ENCODE measurements around the gene AQP12A.
"Not testable (repeated sequence)": the region's sequence is repeated elsewhere in the genome, so short reads cannot be mapped to it uniquely, and the experiment has no call there.

AQP12A gene

GRCh38 chr2:240662681-240663080 lies 29.0 kb upstream of the AQP12A start:
- no peak for DNase-seq

- no peak for DNase-seq
These were observed 28.0 kb upstream of the AQP12A start for GRCh38 chr2:240663546-240664190.

GRCh38 chr2:240664622-240665021 lies 27.0 kb upstream of the AQP12A start:
- DNase-seq: no peak

- DNase-seq: no peak
These were observed 21.3 kb upstream of the AQP12A start for GRCh38 chr2:240670402-240670801.

- no peak for DNase-seq
These were observed 20.7 kb upstream of the AQP12A start for GRCh38 chr2:240670950-240671349.

- no peak for DNase-seq
These were observed 19.5 kb upstream of the AQP12A start for GRCh38 chr2:240672076-240672700.

- no peak for DNase-seq
These were observed 18.9 kb upstream of the AQP12A start for GRCh38 chr2:240672701-240673190.

- DNase-seq: not testable (repeated sequence)
These were observed 17.0 kb upstream of the AQP12A start for GRCh38 chr2:240674461-240675184.

GRCh38 chr2:240675345-240675744 lies 16.3 kb upstream of the AQP12A start:
- not testable (repeated sequence) for DNase-seq

GRCh38 chr2:240678043-240678442 lies 13.6 kb upstream of the AQP12A start:
- not testable (repeated sequence) for DNase-seq

GRCh38 chr2:240678909-240679308 lies 12.8 kb upstream of the AQP12A start:
- not testable (repeated sequence) for DNase-seq

- DNase-seq: not testable (repeated sequence)
These were observed 11.5 kb upstream of the AQP12A start for GRCh38 chr2:240680185-240680584.

- not testable (repeated sequence) for DNase-seq
These were observed 9.0 kb upstream of the AQP12A start, which contains the start of gene AQP12B for GRCh38 chr2:240682431-240683224. TSS of gene AQP12B (minus strand) at chr2:240682885. CDS start at chr2:240682837, 48 bp downstream.

- not testable (repeated sequence) for DNase-seq
These were observed 8.2 kb upstream of the AQP12A start for GRCh38 chr2:240683329-240683979.

- DNase-seq: not testable (repeated sequence)
These were observed 7.5 kb upstream of the AQP12A start for GRCh38 chr2:240683980-240684728.

- DNase-seq: no peak
These were observed 5.8 kb upstream of the AQP12A start for GRCh38 chr2:240685771-240686371.

- DNase-seq: no peak
These were observed 5.2 kb upstream of the AQP12A start for GRCh38 chr2:240686460-240686859.

GRCh38 chr2:240687045-240687740 lies 4.5 kb upstream of the AQP12A start:
- no peak for DNase-seq

- DNase-seq: no peak
These were observed 3.7 kb upstream of the AQP12A start for GRCh38 chr2:240687741-240688552.

GRCh38 chr2:240688553-240688919 lies 3.1 kb upstream of the AQP12A start:
- no peak for DNase-seq

All from NCI-H524 treated with DMSO at 0.1 percent for 48 hours (cell line).